CD4-positive, alpha-beta T cell treated with Interleukin-2 at 100 ng/mL for 4 hours (primary cell): ENCODE measurements around the gene CRYBG1.
"Not testable (repeated sequence)": the region's sequence is repeated elsewhere in the genome, so short reads cannot be mapped to it uniquely, and the experiment has no call there.

Experiments
- DNase-seq: peaks from one replicate; pipeline ENCODE4 v3.0.0-alpha.2; 2020; ENCODE audit warnings: low spot score

The CRYBG1 gene

GRCh38 chr6:106372838-106373501 is 12.5 kb downstream of the CRYBG1 start:
- DNase-seq = no peak

GRCh38 chr6:106373502-106374239 is 13.2 kb downstream of the CRYBG1 start:
- no peak for DNase-seq

- no peak for DNase-seq
These were observed 16.6 kb downstream of the CRYBG1 start for GRCh38 chr6:106377061-106377540.

DNA sequence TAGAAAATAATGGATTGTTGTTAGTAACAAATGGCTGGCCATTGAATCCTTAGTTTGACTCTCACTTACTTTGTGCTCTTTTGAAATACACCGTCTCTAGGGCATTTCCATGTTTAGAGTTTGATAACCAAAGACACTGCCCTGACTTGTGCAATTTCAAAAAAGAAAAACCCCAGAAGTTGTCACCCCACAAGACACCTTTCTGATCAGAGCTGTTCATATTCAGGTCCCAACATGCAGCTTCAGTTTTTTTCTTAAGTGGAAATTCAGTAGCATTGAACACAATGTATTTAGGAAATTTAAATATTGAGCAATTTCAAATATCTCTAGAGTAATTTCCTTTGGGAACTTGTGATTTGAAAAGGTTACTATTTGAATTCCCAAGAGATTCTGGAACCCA is 19.4 kb downstream of the CRYBG1 start:
- no peak for DNase-seq

DNA sequence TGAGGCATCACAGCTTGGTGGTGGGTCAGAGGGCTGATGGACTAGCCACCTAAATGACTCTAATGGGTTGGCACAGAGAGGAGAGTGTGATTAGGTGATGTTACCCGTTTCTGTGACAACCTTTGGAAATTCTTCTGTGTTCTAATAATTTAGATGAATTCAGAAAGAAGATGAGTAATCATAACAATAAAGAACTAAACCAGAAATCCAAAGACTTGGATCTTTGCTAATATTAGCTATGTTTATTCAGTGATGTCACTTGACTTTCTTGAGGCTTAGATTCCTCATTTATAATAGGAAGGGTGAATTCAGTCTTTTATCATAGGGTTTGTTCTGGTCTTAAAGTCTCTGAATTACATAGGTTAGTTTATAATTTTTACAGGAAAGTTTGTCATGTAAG is 19.9 kb downstream of the CRYBG1 start:
- DNase-seq = no peak

- no peak for DNase-seq
These were observed 20.7 kb downstream of the CRYBG1 start for GRCh38 chr6:106381223-106381622.

DNA sequence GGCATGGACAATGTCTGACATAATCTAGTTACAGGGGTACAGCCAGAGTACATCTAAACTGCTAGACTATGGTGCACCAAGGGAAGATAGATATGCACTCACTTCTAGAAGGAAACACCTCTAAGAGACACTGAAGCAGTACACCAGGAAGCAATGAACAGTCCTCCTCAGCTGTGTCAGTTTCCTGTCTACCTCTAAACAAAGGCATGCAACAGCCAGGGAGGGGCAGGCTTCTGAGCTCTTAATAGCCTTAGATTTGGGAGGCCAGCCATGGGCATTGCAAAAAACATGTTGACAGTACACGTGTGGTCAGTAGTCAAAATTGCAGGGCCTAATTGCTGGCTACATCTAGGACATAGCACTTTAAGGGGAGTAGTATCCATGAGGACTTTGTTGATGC is 21.4 kb downstream of the CRYBG1 start:
- no peak for DNase-seq

DNA sequence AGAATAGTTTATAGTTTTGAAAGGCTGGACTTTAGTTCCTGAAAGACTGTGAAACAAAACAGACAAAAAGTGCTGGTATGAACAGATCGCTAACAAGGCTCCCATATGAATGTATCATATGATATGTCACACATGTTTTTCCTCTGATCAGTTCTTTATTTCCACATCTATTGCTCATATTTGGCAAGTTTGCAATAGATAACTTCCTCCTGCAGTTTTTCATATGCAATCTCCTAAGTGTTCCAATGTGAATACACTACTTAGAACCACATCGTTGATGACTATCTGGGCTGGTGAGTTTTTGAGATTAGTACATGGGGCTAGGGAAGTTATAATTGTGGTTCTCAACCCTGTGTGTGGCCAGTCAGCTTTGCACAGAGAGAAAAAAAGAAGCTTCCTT is 23.1 kb downstream of the CRYBG1 start:
- DNase-seq = no peak

DNA sequence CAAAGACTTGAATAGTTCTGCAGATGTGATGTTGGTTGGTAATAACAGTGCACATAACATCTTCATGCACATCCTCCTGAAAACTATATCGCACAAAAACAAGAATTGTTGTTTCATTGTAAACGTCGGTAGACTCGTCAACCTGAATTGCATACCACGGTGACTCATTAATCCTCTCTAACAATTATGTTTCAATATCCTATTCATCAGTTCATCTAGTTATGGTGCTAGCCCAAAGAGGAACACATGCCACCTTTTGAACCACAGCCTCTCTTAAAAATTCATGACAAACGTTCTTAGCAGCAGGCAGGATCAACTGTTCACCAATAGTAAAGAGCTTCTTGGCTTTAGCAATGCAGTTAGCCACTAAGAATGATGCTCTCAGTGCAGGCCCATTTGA is 25.0 kb downstream of the CRYBG1 start:
- DNase-seq = no peak

DNA sequence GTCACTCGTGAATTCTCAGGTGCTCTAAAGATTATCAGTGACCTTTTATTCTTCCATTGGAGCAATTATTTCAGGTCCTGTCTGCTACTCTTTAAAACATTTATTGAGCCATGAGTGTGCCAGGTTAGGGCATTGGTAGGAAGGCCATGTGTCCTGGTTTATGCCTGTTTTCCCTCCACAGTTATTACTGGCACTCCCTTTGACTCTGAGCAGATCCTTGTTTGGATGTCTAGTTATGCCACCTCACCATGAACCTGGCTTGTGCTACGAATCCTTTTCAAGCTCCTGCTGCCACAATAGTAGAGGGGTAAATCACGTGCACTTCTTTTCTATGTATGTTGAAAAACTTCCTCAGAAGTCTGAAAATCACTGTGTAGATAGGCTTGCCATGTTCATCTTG is 27.4 kb downstream of the CRYBG1 start:
- DNase-seq = no peak

DNA sequence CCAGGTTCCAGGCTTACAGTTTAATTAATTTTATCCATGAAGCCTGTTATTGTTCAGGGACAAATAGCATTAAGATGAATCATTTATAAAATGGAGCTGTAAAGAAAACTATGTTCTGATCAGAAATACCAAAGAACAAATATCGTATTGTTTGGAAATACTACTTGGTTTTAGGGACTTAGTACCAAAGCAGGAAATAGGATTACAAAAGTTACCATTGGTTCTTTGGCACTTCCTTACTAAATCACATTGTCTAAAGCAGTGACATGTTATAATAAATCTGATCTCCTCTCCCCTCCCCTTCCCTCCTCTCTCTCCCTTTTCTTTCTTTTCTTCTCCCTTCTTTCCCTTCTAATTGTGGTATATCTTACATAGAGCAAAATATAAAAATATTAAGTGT is 29.6 kb downstream of the CRYBG1 start:
- no peak for DNase-seq

DNA sequence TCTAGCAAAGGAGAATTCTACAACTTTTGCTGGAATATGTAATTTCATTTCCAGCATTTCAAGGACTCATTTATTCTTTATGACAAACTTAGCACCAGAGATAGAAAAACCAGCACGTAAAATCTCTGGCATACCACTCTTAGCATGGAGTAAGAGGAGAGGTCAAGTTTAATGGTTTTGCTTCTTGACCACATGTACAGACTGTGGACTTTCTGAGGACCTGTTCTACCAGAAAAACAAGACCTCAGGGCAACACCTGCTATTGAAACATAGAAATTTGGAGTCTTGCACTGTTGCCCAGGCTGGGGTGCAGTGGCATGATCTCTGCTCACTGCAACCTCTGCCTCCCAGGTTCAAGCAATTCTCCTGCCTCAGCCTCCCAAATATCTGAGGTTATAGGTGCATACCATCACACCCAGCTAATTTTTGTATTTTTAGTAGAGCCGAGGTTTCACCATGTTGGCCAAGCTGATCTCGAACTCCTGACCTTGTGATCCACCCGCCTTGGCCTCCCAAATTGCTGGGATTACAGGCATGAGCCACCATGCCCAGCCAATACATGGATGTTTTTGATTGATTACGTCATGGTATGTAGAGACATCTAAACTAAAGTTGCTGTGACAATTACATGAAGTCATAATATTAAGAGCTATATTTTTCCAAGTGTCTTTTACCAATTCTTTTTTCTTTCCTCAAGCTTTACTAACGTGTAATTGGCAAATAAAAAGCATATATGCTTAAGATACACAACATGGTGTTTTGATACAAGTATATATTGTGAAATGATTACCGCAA is 36.1 kb downstream of the CRYBG1 start:
- DNase-seq = no peak

DNA sequence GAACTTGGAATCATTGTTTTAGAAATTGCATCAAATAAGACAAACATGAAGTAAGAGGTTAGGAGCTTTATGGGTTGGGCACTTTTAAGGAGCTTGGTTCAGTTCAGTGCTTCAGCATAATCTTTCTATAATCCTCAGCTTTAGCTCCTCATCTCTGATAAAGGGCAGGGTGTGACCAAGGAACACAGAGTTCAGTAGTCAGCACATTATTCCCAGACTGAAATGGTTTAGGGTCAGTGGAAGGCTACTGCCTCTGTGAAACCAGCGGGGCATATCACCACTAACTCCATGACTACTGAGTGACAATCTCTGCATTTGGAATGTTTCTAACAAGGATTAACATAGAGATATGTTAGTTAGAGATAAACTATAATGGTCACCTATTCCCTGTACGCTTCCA is 36.9 kb downstream of the CRYBG1 start:
- DNase-seq = no peak

DNA sequence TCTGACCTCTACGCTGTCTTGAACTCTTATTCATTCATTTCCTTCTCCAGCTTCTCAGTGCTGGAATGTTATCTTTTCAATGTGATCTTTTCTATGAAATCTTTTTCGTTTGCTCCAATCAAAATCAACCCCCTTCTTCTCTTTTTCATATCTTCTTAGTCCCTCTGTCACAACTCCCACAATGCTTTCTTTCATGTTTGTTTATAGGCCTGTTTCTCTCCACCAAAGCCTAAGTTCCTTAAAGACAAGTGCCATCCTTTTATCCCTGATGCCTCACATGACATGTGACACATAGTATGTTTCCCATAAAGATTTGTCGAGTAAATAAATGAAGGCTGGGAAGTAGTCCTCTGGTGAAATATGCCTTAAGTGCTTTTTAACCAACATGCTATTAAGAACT is 38.1 kb downstream of the CRYBG1 start:
- DNase-seq = no peak

DNA sequence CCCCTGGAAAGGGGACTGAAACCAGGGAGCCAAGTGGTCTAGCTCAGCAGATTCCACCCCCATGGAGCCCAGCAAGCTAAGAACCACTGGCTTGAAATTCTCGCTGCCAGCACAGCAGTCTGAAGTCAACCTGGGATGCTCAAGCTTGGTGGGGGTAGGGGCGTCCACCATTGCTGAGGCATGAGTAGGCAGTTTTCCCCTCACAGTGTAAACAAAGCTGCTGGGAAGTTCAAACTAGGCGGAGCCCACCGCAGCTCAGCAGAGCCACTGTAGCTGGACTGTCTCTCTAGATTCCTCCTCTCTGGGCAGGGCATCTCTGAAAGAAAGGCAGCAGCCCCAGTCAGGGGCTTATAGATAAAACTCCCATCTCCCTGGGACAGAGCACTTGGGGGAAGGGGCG is 44.5 kb downstream of the CRYBG1 start:
- not testable (repeated sequence) for DNase-seq

DNA sequence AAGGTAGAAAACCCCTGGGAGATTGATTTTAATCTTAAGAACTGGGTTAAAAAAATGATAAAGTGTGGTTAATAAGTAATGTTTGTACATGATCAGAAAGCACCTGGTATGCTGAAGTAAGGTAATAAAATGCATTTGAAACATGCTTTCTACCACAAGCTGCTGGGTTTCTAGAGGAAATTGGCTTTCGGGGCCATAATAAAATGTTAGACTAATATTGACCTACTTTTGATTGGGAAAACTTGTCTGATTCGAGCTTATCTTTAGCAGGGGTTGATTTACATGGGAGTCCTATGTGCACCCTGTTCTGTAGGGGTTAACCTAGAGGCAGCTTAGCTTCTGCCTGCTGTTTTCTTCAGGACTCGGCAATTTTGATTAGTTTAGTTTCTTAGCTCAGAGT is 50.5 kb downstream of the CRYBG1 start:
- no peak for DNase-seq

- no peak for DNase-seq
These were observed 51.2 kb downstream of the CRYBG1 start for GRCh38 chr6:106411643-106412200.

DNA sequence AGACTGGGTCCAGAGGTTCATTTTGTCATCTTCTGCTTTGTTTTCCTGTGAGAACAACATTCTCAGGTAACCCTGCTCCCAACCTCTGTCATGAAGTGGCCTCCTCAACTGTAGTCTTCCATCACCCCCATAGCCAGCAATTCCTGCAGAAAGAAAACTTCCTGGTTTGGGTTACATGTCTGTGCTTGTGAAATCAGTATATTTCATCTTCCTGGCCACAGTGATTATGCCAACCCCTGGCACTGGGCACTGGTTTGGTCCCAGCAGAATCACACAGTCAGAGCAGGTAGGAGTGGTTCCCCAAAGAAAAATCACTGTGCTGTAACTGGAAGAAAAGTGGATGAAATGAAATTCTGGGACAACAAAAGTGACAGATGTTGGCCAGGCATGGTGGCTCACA is 52.5 kb downstream of the CRYBG1 start:
- DNase-seq = no peak

DNA sequence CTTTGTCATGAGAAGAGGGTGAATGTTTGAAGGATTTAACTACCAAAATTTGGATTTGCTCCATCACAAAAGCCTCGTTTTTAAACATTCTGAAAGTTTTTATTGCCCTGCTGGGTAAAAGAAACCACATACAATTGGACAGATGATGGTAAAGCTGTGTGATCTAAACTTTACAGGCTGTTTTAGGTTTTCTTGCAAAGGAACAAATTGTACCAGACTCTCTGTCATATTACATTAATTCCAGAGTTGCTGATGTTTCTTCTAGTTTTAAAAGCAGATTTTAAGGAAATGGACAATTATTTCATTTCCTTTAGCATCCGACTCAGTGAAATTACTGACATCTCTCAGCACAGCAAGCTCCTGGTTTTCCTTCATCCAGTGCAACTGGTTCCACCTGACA is 53.2 kb downstream of the CRYBG1 start:
- DNase-seq = no peak

DNA sequence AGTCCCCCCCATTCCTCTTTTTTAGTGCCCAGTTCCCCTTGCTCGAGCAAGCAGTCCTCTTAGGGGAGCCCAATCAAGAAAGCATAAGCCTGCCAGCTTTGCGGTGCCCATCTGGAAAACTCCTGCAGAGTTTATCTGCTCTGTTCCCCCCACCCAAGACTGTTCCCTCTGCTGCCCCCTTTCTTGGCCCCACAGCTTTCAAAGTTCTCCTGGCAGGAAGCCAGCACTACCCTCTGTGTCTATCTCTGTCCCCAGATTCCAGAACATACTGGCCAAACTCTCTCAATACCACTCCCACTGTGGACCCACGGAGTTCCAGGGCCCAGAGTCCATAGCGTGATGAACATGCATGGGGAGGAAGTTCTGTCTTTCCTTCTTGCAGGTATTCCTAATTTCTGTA is 55.4 kb downstream of the CRYBG1 start:
- no peak for DNase-seq

- DNase-seq = no peak
These were observed 57.1 kb downstream of the CRYBG1 start for GRCh38 chr6:106417572-106418147.

DNA sequence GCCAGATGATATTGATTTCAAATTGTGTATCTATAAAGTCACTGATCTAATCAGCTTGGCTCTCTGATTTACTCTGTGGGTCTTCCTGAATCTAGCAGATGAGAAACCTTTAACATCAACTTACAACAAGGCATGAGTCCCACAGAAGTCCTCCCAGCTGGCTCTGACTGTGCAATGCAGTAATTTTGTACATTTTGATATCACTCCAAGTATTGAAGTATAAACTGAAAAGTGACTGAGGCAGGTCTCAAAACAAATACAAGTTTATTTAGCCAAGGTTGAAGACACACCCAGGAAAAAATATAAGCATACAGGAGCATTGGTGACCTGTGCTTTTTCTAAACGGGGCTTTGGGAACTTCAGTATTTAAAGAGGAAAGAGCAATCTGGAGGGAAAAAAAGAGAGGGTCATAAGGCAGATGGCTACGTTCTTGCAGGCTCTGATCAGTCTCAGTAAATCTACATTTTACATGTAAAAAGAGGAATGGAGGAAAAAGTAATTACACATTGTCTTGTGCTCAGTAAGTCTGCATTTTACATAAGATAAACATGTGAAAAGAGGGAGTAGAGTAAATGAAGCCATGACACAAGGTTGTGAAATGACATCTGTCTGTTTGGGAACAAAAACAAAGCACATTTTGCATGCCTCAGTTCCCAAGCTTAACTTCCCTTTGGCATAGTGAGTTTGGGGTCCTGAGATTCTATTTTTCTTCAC is 59.5 kb downstream of the CRYBG1 start:
- DNase-seq = no peak
